Osteoblast (primary cell): Measurements from ENCODE around the gene COL15A1. TPM values are rescaled to one million over a fixed set of nuclear protein-coding genes. Genes with fewer than 3 reads are reported as not detected.

Source experiments
- DNase-seq: peaks from one replicate; pipeline ENCODE4 v3.0.0; 2011; ENCODE audit warnings: low spot score, mixed read lengths; ENCODE audit not compliant: insufficient read length; ENCODE audit errors: missing footprints
- H2AFZ ChIP-seq: 2 replicates; pipeline ENCODE4 v1.6.0; 2011; ENCODE audit warnings: mild to moderate bottlenecking, low read length
- H3K27ac ChIP-seq: 2 replicates; pipeline ENCODE4 v1.5.1; 2011; ENCODE audit warnings: mild to moderate bottlenecking, low read depth, low read length, moderate library complexity
- H3K27me3 ChIP-seq: 2 replicates; pipeline ENCODE4 v1.6.0; 2012; ENCODE audit warnings: mild to moderate bottlenecking, control low read depth, inconsistent platforms, low read length, moderate library complexity; ENCODE audit not compliant: insufficient read depth
- H3K36me3 ChIP-seq: 2 replicates; pipeline ENCODE4 v1.5.1; 2011; ENCODE audit warnings: mild to moderate bottlenecking, low read length, control low read depth, moderate library complexity; ENCODE audit not compliant: insufficient read depth
- H3K4me1 ChIP-seq: 2 replicates; pipeline ENCODE4 v1.5.1; 2011; ENCODE audit warnings: mild to moderate bottlenecking, low read length, control low read depth, moderate library complexity; ENCODE audit not compliant: insufficient read depth
- H3K4me2 ChIP-seq: 2 replicates; pipeline ENCODE4 v1.6.0; 2011; ENCODE audit warnings: mild to moderate bottlenecking, low read length; ENCODE audit not compliant: insufficient read depth
- H3K4me3 ChIP-seq: fragments of 200-600 bp; sonication (generic); 3 replicates; pipeline ENCODE4 v1.5.1; 2012; ENCODE audit warnings: mild to moderate bottlenecking, low read length, inconsistent platforms; ENCODE audit not compliant: insufficient read depth
- H3K79me2 ChIP-seq: 2 replicates; pipeline ENCODE4 v1.6.0; 2012; ENCODE audit warnings: mild to moderate bottlenecking, low read length, control low read depth, inconsistent platforms; ENCODE audit not compliant: insufficient read depth
- H3K9me3 ChIP-seq: 2 replicates; pipeline ENCODE4 v1.5.1; 2011; ENCODE audit warnings: low read depth, low read length, control low read depth
- H4K20me1 ChIP-seq: 2 replicates; pipeline ENCODE4 v1.6.0; 2012; ENCODE audit warnings: mild to moderate bottlenecking, low read length, control low read depth; ENCODE audit not compliant: insufficient read depth
- total RNA-seq: library from RNA; depleted of rRNA; stranded (reverse); fragments of >200 nt; gene quantifications from 2 replicates; pipeline ENCODE4 v1.2.3, GENCODE V29; 2012
- TF ChIP-seq, protein P1 (sequence below): IDR thresholded peaks from 2 replicates; pipeline ENCODE4 v1.5.1; 2011; ENCODE audit warnings: mild to moderate bottlenecking, low read depth, low read length, moderate library complexity; ENCODE audit errors: extremely low read depth

COL15A1 gene
- total RNA-seq, 1 donor, result 29.3 TPM

- peaks cover 64% of the 10 kb centered on the region for H3K4me1 ChIP-seq
- no peak overlapping the region for H3K27ac ChIP-seq
- H3K79me2 ChIP-seq, result no peaks in the 10 kb centered on the region
- TF ChIP-seq, protein P1, sequence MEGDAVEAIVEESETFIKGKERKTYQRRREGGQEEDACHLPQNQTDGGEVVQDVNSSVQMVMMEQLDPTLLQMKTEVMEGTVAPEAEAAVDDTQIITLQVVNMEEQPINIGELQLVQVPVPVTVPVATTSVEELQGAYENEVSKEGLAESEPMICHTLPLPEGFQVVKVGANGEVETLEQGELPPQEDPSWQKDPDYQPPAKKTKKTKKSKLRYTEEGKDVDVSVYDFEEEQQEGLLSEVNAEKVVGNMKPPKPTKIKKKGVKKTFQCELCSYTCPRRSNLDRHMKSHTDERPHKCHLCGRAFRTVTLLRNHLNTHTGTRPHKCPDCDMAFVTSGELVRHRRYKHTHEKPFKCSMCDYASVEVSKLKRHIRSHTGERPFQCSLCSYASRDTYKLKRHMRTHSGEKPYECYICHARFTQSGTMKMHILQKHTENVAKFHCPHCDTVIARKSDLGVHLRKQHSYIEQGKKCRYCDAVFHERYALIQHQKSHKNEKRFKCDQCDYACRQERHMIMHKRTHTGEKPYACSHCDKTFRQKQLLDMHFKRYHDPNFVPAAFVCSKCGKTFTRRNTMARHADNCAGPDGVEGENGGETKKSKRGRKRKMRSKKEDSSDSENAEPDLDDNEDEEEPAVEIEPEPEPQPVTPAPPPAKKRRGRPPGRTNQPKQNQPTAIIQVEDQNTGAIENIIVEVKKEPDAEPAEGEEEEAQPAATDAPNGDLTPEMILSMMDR, result no peak
- no peak overlapping the region for H3K4me2 ChIP-seq
- H2AFZ ChIP-seq, result no peak overlapping the region
- no peaks in the 10 kb centered on the region for H3K36me3 ChIP-seq
- no peak overlapping the region for H3K4me3 ChIP-seq
- H3K9me3 ChIP-seq, result no peaks in the 10 kb centered on the region
- H3K27me3 ChIP-seq, result no peaks in the 10 kb centered on the region
- no peak for DNase-seq
- H4K20me1 ChIP-seq, result no peaks in the 10 kb centered on the region
Observed at GRCh38 chr9:99055384-99055783, 111.7 kb downstream of the COL15A1 start.

DNA sequence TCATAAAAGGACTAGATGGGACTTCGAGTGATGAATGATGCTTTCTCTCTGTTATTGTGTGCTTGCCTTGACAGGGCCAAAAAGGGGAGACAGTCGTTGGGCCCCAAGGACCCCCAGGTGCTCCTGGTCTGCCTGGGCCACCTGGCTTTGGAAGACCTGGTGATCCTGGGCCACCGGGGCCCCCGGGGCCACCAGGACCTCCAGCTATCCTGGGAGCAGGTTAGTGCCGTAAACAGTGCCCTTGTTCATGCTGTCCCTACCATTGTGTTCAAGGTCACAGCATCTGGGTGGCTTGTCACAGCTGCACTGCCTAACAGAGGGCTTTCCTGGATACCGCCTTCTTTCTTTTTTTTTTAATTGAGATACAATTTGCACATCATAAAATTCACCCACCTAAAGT, 112.5 kb downstream of the COL15A1 start:
- Histone ChIP-seq H4K20me1 (no peaks in the 10 kb centered on the region), H3K27ac (peak overlapping the region; percentile 71), H3K79me2 (no peaks in the 10 kb centered on the region), H2AFZ (no peak overlapping the region), H3K4me3 (no peak overlapping the region), H3K4me1 (peaks cover 57% of the 10 kb centered on the region), H3K36me3 (no peaks in the 10 kb centered on the region), H3K9me3 (no peaks in the 10 kb centered on the region), H3K4me2 (no peak overlapping the region), H3K27me3 (no peaks in the 10 kb centered on the region)
- no peak for DNase-seq
- TF ChIP-seq, protein P1, result no peak

GRCh38 chr9:99056886-99057664, 113.4 kb downstream of the COL15A1 start:
- H3K9me3 ChIP-seq, result no peaks in the 10 kb centered on the region
- no peaks in the 10 kb centered on the region for H3K36me3 ChIP-seq
- no peak overlapping the region for H2AFZ ChIP-seq
- peaks cover 49% of the 10 kb centered on the region for H3K4me1 ChIP-seq
- no peak overlapping the region for H3K4me3 ChIP-seq
- peak overlapping the region; percentile 22 for H3K4me2 ChIP-seq
- H3K27me3 ChIP-seq, result no peaks in the 10 kb centered on the region
- no peak for DNase-seq
- TF ChIP-seq, protein P1, result no peak
- H4K20me1 ChIP-seq, result no peaks in the 10 kb centered on the region
- no peaks in the 10 kb centered on the region for H3K79me2 ChIP-seq
- H3K27ac ChIP-seq, result peak overlapping the region; percentile 82
